Mucosa of gallbladder (tissue), 1 donor: Measurements from ENCODE around the gene EVC. TPM values are rescaled to one million over a fixed set of nuclear protein-coding genes. Genes with fewer than 3 reads are reported as not detected.
"Not testable (repeated sequence)": the region's sequence is repeated elsewhere in the genome, so short reads cannot be mapped to it uniquely, and the experiment has no call there.

ENCODE experiments used
- DNase-seq: peaks from one replicate; pipeline ENCODE4 v3.0.0-alpha.2; 2020; ENCODE audit warnings: low spot score
- total RNA-seq: library from RNA; stranded (reverse); gene quantifications from one replicate; pipeline ENCODE4 v1.2.1, GENCODE V29; 2021
- donor health status: DM: no; HTN: no; CAD: no.

EVC gene
- total RNA-seq, 1 donor from 2014 or later: 80.5 TPM

DNA sequence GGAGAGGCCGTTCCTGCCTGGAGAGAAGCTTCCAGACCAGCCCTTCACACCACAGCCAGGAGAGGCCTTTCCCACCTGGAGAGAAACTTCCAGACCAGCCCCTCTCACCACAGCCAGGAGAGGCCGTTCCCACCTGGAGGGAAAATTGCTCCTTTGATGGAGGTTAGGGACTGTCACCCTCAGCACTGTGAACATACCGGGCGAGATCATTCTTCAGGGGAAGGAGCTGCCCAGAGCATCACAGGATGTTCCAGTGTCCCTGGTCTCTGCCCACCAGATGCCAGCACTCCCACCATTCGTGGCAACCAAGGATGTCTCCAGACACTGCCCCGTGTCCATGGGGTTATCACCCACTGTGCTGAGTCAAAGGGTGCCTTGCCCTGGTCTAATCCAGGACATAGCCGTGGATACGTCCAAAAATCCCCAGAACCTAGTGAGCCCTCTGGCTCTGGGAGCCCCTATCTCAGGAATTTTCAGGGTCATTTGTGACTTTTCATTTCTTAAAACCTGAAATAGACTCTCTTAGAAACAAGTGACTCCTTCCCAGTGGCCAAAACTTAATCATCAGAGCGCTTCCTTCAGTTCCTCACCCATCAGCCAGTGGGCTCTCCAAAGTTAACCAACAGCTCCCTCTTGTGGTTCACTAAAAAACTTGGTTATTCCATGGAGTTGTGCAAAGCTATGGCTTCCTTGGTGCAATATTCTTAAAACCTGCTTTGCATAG, 101.7 kb downstream of the EVC start:
- peak; percentile 46 for DNase-seq

DNA sequence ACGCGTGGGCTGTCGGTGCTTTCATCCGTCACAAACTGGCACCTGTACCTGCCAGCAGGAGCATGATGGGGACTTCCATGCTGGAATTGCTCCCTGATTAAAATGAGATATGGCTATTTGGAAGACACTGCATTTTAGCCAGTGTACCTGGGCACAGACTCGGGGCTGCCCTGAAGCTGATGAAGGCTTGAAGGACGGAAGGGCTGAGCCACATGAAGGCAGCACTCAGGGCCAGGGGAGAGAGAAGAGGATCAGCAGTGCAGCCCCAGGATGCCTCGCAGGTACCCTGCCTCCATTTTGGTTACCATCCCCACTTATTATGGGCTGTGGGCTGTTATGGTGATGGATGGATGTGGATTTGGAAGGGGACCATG, 102.9 kb downstream of the EVC start:
- no peak for DNase-seq

DNA sequence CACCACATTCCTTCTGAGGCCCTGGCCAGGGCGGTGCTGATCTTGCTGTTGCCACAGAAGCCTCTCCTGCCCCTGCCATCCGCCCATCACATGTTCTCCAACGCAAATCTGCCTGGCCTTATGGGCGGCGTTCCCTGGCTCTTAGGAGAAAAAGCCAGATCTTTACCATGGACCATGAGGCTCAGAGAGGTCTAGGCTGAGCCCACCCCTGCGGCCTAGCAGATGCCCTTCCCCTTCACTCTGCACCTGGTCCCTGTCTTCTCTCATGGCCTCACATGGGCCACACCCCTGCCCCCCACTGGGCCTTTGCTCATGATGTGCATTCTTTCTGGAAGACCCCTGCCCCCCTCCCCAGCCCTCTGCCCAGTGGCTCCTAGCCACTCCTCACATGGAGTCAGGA, 103.4 kb downstream of the EVC start:
- DNase-seq: no peak

DNA sequence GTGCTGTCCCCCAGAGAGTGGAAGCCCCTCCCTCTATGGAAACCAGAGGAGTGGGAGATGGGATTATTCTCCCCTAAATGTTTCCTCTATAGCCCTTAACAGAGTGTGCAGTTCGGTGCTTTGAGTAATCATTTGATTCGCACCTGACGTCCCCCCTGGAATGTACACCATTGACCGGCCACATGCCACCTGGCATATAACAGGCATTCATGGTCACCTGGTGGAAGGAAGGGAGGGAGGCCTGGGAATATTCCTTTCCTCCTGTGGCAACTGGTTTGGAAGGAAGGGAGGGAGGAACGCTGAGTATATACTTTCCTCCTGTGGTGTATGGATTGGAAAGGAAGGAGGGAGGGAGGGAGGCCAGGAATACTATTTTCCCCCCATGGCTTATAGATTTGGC, 104.6 kb downstream of the EVC start:
- no peak for DNase-seq

DNA sequence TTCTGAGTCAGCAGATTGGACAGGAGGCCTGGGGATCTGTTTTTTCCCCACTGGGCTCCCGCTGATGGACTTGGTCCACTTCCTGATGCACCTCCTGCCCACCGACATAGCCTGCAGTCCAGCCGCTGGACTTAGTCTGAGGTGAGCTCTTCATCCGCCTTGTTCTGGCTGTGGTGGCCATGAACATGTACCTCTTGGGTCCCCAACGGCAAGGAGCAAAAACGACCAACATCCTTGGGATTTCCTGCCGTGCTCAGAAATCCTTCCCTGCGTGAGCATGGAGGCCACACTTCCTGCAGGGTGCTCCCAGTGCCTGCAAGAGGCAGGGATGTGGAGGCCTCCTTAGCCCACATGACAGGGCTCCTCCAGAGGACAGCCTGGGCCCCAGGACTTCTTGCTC, 105.1 kb downstream of the EVC start:
- DNase-seq: no peak

DNA sequence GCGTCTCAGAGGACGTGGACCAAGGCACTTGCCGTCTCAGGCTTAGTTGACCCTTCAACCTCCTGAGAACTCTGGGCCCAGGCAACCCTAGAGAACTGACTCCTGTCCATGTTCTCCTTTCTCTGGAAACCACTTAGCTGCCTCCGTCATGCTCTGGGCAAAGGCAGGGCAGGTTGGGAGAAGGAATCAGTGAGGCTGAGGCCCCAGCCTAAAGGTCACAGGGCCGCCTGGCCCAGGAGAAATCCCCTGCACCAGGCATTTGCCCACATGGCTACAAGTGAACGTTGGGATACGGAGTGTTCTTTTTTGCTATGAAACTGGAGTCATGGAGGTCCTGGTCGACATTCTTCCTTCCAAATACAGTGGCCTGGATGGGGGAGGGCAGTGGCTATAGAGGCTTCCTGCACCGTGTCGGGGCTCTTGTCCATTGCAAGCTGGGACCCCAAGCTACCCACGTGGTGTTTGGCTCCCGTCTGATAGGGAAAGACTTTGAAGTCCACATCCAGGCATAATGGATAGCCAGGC, 105.9 kb downstream of the EVC start:
- no peak for DNase-seq

DNA sequence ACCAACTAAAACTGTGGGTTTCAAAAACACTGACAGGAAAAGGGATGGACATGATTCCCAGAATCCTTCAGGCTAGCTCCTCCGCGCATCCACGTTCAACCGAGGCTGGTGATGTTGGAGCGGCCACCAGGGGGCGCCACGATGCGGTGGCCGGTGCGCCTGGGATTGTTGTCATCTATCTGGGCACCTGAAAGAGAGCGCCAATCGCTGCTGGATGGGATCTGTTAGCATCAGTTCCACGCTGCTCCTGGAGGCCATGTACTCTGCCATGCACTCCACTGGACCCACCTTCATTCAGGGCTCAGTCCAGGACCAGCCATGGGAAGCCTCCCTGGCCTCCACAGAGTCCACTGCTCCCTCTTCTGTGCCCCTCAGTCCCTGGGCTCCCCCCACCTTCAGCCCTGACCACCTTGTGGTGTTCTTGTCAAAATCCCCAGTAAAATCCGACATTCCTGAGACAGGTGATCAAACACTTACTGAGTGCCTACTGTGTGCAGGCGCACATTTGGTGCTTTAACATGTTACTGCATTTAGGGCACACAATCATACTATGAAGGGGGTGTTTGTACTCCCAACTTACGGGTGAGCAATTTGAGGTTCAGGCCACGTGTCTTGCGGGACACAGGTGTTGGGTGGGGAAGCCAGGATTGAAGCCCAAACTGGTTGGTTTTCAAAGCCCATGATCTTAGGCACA, 110.8 kb downstream of the EVC start:
- no peak for DNase-seq

DNA sequence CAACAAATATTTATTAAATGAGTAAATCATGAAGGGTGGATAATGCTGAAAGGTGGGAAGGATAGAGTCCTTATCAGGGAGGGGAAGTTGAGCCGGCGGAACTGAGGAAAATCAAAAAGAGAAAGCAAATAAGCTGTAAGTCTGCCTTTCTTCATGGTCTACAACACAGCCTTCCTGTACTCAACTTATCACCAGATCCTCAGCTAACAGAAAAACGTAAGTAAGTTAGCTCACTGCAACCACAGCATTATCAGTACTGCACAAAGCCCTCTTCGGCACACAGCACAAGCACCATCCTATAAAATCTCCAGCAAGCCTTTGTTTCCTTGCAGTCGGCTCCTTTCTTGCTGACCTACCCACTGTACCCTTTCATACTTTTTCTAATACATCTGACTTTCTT, 111.6 kb downstream of the EVC start:
- no peak for DNase-seq

DNA sequence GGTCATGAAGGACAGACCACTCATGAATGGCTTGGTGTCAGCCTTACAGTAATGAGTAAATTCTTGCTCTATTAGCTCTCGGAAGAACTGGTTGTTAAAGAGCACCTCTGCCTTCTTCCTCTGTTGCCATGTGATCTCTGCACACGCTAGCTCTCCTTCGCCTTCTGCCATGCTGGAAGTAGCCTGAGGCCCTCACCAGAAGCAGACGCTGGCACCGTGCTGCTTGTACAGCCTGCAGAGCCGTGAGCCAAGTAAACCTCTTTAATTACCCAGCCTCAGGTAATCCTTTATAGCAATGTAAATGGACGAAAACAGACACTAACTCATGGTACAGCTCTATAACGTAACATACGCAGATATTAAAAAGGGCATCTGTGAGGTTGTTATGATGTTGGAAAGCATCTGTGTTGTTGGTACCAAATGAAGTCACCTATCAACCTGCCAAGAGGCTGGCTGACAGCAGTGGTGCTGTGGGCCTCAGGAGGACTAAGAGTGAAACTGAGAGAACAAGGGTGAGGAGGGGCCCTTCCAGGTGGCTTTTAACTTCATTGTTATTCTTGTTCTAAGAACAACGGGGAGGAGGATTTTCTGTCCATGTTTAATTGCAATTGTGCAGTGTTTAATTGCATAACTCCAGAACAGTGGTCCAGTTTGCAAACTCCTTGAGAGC, 112.7 kb downstream of the EVC start:
- DNase-seq: no peak

DNA sequence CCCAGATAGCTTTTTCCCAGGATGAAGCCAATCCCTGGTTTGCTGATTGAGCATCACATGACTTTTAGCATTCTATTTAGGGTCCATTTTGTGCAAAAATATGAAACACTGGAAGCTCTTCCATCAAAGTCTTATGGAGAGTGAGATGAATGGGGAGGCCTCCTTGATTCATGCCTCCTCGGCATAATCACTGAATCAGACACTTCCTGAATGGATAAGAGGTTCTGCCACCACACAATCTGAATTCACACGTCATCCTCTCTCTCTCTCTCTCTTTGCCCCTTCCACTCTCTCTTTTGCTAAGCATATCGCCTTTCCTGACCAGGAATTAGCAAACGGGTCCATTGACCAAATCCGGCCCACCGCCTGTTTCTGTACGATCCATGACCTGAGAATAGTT, 113.2 kb downstream of the EVC start:
- DNase-seq: no peak

DNA sequence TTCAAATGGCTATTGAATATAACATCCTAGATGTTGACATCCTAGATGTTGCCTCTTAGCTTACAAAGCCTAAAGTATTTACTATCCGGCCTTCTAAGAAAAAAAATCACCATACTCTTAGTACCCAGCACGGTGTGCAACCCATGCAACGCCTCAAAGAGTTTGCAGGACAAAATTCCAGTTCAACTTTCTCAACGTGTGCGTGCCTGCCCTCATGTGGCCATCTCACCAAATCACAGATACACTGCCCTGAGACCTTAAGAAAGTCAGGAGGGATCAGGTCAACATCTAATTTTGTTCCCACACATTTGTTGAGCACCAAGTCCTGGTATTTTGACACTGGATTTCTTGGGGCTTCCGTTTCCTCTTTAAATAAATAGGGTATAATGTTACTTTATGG, 113.6 kb downstream of the EVC start:
- no peak for DNase-seq

DNA sequence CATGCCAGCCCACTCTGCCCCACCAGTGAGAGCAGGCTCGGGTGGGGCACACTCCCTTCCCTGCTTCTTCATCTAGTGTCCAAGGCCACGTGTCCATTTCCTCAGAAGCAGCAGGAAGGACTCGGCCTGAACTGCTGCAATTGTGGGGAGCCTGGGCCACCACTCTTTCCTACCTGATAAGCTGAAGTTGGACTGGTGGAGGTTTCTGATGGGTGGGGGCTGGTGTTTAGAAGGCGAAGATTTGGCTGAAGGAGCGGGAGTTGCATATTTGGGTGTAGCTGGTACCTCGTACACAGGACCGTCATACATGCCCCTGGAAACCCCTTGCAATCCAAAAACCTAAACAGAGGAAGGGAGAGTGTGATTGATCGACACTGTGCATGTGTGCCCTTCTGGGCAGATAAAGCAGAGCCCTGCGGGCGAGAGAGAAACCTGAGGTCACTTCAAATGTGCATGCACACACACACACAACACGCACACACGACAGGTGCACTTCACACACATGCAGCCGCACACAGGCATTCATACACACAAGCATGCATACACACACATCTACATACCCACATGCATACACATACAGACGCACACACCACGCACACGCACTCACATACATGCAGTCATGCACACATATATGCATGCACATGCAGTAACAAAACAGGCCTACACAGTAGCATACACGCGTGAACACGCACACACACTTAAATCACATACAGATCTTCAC, 114.5 kb downstream of the EVC start:
- DNase-seq: no peak

DNA sequence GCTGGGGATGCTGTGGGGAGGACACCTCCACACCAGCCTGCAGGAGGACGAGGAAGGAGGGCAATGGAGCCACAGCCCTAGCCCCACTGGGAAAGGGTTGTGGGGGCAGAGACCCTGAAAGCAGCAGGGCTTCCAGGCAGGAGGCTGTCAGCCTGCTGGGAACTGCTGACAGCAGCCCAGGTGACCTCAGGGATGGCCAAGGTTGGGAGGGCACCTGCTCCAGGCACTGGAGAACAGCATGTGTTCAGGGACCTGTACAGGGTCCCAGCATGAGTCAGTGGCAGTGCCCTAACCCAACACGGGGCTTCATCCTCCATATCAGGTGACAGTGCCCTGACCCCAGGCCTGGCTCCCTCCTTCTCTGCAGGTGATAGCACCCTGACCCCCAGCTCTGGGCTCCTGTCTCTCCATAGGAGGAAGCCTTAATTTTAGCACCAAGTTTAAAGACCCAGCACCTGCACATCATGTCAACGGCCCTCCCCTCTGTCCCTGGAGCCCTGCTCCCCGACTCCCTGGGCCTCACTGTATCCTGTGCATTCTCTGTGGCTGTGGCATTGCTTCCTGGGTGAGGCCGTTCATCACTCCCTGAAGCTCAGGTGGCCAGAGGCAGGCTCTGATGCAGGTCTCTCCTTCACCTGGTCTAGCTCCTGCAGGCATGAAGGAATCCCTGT, 115.6 kb downstream of the EVC start:
- no peak for DNase-seq

DNA sequence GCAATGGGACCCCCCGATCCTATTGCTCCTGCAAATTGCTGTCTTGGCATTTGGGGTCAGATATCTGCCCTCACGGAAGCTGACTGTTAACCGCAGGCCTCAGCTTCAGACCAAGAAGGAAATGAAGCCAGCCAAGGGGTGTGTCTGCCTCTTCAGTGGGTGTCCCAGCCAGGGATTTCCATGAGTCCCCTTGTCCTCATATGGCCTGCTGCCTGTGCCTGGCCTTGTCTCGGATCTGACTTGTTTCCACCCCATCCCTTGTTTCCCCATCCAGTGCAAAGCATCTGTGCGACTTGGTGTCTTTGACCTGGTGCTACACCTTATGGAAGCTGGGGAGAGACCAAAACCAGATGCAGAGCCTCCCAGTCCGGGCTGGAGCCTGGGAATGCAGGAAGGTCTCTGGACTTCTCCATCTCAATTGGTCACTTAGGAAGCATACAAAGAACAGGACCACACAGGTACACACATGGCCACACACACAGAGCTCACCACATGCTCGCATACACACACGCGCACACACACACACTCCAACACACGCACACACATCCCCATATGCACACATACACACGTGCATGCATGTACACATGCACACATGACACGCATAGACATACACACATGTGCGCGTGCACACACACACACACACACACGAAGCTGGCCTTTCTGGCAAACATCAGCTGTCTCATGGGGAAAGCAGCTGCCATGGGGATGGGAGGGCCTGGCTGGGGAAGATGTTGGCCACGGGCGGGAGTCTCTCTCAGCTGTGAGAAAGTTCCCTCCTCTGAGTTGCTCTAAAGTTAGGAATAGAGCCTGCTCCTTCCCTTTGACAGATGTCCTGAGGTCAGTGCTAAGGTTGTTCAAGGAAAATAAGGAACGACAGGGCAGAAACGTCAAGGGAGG, 116.4 kb downstream of the EVC start:
- no peak for DNase-seq

DNA sequence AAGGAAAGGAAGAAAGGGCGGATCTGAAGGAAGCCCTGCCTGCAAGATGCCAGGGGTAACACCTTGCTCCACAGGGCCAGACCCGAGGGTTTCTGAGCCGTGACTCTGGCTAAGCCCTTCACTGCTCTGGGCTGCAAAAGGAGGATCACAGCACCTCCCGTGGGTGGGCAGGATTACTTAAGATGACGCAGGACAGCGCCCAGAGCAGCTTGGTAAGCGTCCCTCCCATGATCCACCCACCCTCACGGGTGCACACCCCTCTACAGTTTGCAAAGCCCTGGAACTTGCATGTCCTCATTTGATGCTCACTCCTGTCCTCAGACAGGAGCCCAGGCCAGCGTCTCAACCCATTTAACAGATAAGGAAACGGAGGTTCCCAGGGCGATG, 117.0 kb downstream of the EVC start:
- no peak for DNase-seq

DNA sequence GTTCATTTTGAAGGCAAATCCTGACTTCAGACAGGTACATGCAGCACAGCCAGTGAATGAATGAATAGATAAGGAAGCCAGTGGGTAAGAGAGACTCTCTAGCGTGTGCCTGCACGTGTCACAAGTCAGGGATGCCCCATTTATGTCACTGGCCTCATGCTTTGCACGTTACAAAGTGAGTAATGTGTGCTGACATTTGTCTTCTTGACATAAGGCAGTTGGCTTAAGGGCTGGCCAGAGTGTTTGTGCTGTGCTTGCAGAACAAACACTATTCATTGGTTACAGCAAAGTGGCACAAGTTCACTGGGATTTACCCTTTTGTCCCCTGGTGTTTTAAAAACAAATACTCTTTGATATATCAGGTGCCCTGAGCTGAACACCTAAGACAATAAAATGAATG, 125.9 kb downstream of the EVC start:
- no peak for DNase-seq

DNA sequence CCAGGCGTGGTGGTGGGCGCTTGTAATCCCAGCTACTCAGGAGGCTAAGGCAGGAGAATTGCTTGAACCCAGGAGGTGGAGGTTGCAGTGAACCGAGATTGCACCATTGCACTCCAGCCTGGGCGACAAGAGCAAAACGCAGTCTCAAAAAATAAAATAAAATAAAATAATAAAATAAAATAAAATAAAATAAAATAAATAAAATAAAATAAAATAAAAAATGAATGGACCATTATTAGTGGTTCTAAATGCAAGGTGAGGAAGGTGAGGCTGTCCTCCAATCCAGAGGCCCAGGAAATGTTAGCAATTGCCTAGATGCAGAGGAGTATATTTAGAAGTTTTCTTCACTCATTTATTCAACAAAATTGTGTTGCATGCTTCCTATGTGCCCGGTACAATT, 126.5 kb downstream of the EVC start:
- DNase-seq: not testable (repeated sequence)

DNA sequence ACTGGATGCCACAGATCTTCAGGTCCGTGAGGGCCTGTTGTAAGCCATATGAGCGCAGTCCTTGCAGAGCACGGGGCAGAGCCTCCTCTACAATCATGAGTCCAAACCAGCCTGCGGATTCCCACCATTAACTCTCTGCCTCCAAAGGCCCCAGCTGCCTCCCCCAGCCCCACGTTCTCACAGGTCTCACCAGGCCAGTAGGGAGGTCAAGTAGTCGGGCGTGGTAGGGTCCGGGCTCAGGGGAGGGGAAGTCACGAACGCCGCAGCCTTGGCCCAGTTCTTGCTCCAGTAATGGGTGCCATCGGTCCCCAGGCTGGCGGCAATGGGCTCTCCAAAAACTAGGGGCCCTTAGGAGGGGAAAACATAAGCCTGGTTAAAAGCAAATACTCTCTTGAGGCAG, 128.3 kb downstream of the EVC start:
- DNase-seq: no peak

DNA sequence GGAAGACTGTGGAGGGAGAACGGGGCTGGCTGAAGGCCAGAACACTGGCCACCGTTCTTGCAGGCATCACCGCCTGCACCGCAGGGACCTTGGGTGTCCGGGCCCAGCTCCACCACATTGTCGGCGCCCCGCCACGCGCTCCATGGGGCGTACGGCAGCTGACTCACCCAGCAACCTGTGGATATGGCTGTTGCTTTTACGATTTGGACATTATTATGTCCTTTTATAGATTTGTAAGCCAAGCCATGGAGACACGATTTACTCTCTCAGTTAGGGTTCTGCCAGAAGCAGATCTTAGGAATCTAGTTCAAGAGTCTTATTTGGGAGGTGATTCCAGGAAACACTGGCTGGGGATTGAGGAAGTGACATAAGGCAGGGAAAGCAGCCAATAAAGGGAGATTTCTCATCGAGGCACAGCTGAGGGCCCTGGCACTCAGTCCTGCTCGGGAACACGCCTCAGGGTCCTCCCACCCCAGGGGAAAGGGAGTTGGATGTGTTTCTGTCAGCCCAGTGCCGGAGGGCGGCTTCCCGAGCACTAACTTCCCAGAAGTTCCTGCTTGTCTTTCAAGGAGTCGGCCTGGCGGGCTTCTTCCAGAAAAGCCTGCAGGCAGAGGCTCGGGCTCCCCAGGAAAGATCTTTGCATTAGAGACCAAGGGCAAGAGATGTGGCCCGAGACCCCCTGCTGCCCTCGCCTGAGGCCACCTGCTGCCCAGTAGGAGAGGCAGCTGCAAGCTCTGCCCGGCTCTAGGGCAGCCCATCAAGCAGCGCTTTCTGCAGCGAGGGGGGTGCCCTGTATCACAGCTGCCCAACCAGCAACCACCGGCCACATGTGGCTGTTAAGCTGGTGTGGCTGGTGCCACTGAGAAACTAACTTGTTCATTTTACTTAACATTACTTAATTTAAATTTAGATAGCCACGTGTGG, 129.0 kb downstream of the EVC start:
- DNase-seq: no peak

DNA sequence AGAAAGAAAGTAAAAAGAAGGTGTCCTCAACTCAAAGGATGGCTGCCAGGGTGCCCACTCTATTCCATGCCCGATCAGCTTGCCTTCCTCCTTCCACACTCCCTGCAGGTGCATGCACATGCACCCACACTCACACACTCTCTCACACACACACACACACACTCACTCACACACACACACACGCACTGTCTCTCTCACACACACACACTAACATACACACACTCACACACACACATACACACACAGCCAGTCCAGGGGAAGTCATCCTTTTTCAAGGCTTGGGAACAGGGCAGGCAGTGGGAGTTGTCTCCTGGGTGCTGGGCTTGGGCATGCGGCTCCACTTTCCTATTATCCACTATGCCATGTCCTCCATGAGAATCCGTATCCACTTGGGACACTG, 131.5 kb downstream of the EVC start:
- no peak for DNase-seq
